Tibial nerve (tissue), 4 donors: ENCODE results near the gene TMEM233. TPM values are rescaled to one million over a fixed set of nuclear protein-coding genes. Genes with fewer than 3 reads are reported as not detected.
A peak's percentile ranks its signal among the peaks of the same experiment; 100 is the strongest.

Experiments used
- DNase-seq, 2 donors: peaks; one replicate each; pipeline ENCODE4 v3.0.0-alpha.2; 2019; ENCODE audit warnings: low spot score in 2 of 2
- H3K27ac ChIP-seq, 4 donors: fragments of 200-600 bp; sonication (generic) in 3 of 4; one replicate each; pipeline ENCODE4 v1.5.1; 2017 to 2019; ENCODE audit warnings: mild to moderate bottlenecking in 1 of 4
- H3K27me3 ChIP-seq, 2 donors: fragments of 200-600 bp; sonication (generic) in 1 of 2; one replicate each; pipeline versions ENCODE4 v1.5.1 to v1.6.0; 2017 to 2019
- H3K36me3 ChIP-seq, 3 donors: fragments of 200-600 bp; sonication (generic); one replicate each; pipeline ENCODE4 v1.5.1; 2018 to 2019
- H3K4me1 ChIP-seq, 4 donors: fragments of 200-600 bp; sonication (generic) in 3 of 4; one replicate each; pipeline ENCODE4 v1.5.1; 2017 to 2019
- H3K4me3 ChIP-seq, 4 donors: fragments of 200-600 bp; sonication (generic) in 3 of 4; one replicate each; pipeline ENCODE4 v1.5.1; 2017 to 2019; ENCODE audit warnings: mild to moderate bottlenecking in 1 of 4, moderate library complexity in 1 of 4
- H3K9me3 ChIP-seq, 4 donors: fragments of 200-600 bp; sonication (generic) in 3 of 4; one replicate each; pipeline ENCODE4 v1.5.1; 2017 to 2019
- CTCF ChIP-seq, 5 experiments: fragments of 200-600 bp in 3 of 5; fragments of 450-650 bp in 2 of 5; sonication (generic) in 3 of 5; IDR thresholded peaks; one replicate each; pipeline ENCODE4 v1.5.1; 2016 to 2019; ENCODE audit warnings: antibody characterized with exemption in 5 of 5, mild to moderate bottlenecking in 3 of 5, moderate library complexity in 2 of 5
- EP300 ChIP-seq, 2 donors: sonication (generic); formaldehyde crosslinking; IDR thresholded peaks; one replicate each; pipeline ENCODE4 v1.6.1; 2017; ENCODE audit warnings: antibody characterized with exemption in 2 of 2, mild to moderate bottlenecking in 1 of 2
- POLR2A ChIP-seq, 2 donors: fragments of 450-650 bp; IDR thresholded peaks; one replicate each; pipeline ENCODE4 v1.6.1; 2017; ENCODE audit warnings: antibody characterized with exemption in 2 of 2, mild to moderate bottlenecking in 2 of 2, moderate library complexity in 2 of 2
- WGBS, 2 donors: methylation state at CpG; one replicate each; pipeline ENCODE4 v1.1.5; 2018; 5-methylcytosine and 5-hydroxymethylcytosine counted together
- total RNA-seq, 4 donors: library from RNA; depleted of rRNA; stranded (reverse); fragments of >200 nt; gene quantifications; one replicate each; pipeline ENCODE4 v1.1.0, GENCODE V29; 2016

Gene TMEM233
- total RNA-seq, 4 donors from 2014 or later, result 0.21 to 0.59 (median 0.22) TPM; not detected in 1

GRCh38 chr12:119678459-119678858 lies 84.9 kb downstream of the TMEM233 start:
- H3K36me3 ChIP-seq, result peaks cover 10 to 88% (median 50%) of the 10 kb centered on the region in 3 donors
- no peak overlapping the region for H3K27ac ChIP-seq
- WGBS, 2 donors, result 70 to 78% methylated on average over 7 of the region's 7 CpGs
- DNase-seq, result no peak
- no peak overlapping the region for H3K4me3 ChIP-seq
- no peak for TF ChIP-seq POLR2A (IDR thresholded peaks at IDR 0.05)
- no peaks in the 10 kb centered on the region for H3K9me3 ChIP-seq
- H3K27me3 ChIP-seq, result no peaks in the 10 kb centered on the region
- peaks cover 0 to 22% (median 13%) of the 10 kb centered on the region in 4 donors for H3K4me1 ChIP-seq

GRCh38 chr12:119679081-119679480 lies 85.5 kb downstream of the TMEM233 start:
- Histone ChIP-seq H3K36me3 (peaks cover 10 to 82% (median 47%) of the 10 kb centered on the region in 3 donors), H3K4me3 (no peak overlapping the region), H3K9me3 (no peaks in the 10 kb centered on the region), H3K4me1 (peaks cover 0 to 25% (median 12%) of the 10 kb centered on the region in 4 donors), H3K27me3 (no peaks in the 10 kb centered on the region), H3K27ac (no peak overlapping the region)
- DNase-seq, result no peak
- TF ChIP-seq POLR2A (IDR thresholded peaks at IDR 0.05), result no peak
- TF ChIP-seq CTCF (IDR thresholded peaks at IDR 0.05), result no peak
- TF ChIP-seq EP300 (IDR thresholded peaks at IDR 0.05), result no peak
- 85 to 96% methylated on average over 5 of the region's 5 CpGs for WGBS, 2 donors

- Histone ChIP-seq H3K4me3 (no peak overlapping the region), H3K27me3 (no peaks in the 10 kb centered on the region), H3K4me1 (peaks cover 0 to 29% (median 12%) of the 10 kb centered on the region in 4 donors), H3K36me3 (peaks cover 10 to 78% (median 44%) of the 10 kb centered on the region in 3 donors), H3K27ac (no peak overlapping the region), H3K9me3 (no peaks in the 10 kb centered on the region)
- DNase-seq, result no peak
- TF ChIP-seq CTCF (IDR thresholded peaks at IDR 0.05) (no peak), EP300 (IDR thresholded peaks at IDR 0.05) (no peak), POLR2A (IDR thresholded peaks at IDR 0.05) (no peak)
- WGBS, 2 donors, result 88 to 89% methylated on average over 10 of the region's 10 CpGs
Observed at GRCh38 chr12:119679490-119679889, 85.9 kb downstream of the TMEM233 start.

- peaks cover 0 to 35% (median 12%) of the 10 kb centered on the region in 4 donors for H3K4me1 ChIP-seq
- 88 to 94% methylated on average over 8 of the region's 8 CpGs for WGBS, 2 donors
- H3K9me3 ChIP-seq, result no peaks in the 10 kb centered on the region
- TF ChIP-seq CTCF (IDR thresholded peaks at IDR 0.05) (no peak), POLR2A (IDR thresholded peaks at IDR 0.05) (no peak), EP300 (IDR thresholded peaks at IDR 0.05) (no peak)
- no peaks in the 10 kb centered on the region for H3K27me3 ChIP-seq
- H3K27ac ChIP-seq, result peak overlapping the region in 1 of 4 donors; percentile 63
- H3K4me3 ChIP-seq, result no peak overlapping the region
- no peak for DNase-seq
- peaks cover 10 to 62% (median 37%) of the 10 kb centered on the region in 3 donors for H3K36me3 ChIP-seq
Observed at GRCh38 chr12:119681111-119681510, 87.5 kb downstream of the TMEM233 start.

GRCh38 chr12:119681728-119682638 lies 88.4 kb downstream of the TMEM233 start:
- no peaks in the 10 kb centered on the region for H3K27me3 ChIP-seq
- TF ChIP-seq CTCF (IDR thresholded peaks at IDR 0.05) (no peak), POLR2A (IDR thresholded peaks at IDR 0.05) (no peak), EP300 (IDR thresholded peaks at IDR 0.05) (no peak)
- no peak overlapping the region for H3K4me3 ChIP-seq
- WGBS, 2 donors, result 70 to 71% methylated on average over 9 of the region's 9 CpGs
- peaks cover 10 to 61% (median 30%) of the 10 kb centered on the region in 3 donors for H3K36me3 ChIP-seq
- DNase-seq, result no peak
- H3K4me1 ChIP-seq, result peaks cover 0 to 41% (median 12%) of the 10 kb centered on the region in 4 donors
- no peaks in the 10 kb centered on the region for H3K9me3 ChIP-seq
- peak overlapping the region in 3 of 4 donors; percentile 52 to 68 (median 63) for H3K27ac ChIP-seq
